ENCODE results near the gene ZNF480. TPM values are rescaled to one million over a fixed set of nuclear protein-coding genes. Genes with fewer than 3 reads are reported as not detected.
"Not testable (repeated sequence)": the region's sequence is repeated elsewhere in the genome, so short reads cannot be mapped to it uniquely, and the experiment has no call there.

ZNF480 gene
- 7.2 TPM for total RNA-seq

DNA sequence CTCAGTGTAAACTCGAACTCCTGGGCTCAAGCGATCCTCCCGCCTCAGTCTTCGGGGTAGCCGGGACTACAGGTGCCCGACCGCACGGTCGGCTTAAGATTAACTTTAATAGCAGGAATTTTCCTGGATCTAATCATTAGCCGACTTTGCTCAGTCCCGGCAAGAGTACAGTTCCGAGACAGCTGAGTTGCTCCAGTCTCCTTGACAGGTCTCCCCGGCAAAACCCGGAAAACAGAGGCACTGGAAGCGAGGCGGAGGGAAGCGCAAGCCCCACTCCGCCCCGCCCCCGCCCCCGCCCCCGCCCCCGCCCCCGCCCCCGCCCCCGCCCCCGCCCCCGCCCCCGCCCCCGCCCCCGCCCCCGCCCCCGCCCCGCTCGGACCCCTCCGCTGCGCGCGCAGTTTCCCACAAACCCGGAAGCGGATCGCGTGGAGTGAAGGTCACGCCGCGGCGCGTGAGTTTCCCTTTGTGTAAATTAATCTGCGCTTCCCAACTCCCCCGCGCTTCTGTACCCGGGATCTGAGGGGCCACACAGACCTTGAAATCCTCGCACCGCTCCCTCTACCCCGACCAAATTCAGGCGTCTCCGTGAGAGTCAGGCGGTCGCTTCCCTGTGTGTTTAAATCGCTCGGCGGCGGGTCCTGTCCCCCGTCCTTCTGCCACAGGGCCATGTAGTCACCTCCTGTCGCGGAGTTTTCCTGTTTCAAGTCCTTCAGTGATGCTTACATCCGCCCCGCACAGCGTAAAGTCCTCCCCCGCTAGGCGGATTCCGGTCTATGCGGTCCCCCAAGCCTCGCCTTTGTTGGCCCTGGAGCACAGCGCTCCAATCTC lies at the start of gene ZNF480:
TSS of gene ZNF480 (plus strand) at position 397 of the 828 bp plus-strand sequence. CDS start 3,244 bp downstream, outside the sequence.
- peak; percentile 90 for ATAC-seq

DNA sequence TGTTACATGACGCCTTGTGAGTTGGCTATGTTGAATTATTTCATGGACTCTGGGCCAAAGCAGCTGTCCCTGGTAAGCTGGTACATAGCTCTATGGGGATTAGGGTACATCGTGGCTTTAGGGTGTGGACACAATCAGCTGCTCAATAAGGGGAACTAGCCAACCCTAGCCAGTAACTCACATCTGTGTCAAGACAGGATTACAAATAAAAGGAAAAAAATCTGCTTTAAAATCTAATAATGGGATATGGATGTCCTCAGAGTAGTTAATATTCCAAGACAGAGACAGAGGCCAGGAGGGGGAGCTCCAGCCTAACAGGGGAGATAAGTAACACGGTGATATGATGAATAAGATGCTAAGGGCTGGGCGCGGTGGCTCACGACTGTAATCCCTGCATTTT lies 48.7 kb upstream of the ZNF480 start:
- ATAC-seq: peak; percentile 46

DNA sequence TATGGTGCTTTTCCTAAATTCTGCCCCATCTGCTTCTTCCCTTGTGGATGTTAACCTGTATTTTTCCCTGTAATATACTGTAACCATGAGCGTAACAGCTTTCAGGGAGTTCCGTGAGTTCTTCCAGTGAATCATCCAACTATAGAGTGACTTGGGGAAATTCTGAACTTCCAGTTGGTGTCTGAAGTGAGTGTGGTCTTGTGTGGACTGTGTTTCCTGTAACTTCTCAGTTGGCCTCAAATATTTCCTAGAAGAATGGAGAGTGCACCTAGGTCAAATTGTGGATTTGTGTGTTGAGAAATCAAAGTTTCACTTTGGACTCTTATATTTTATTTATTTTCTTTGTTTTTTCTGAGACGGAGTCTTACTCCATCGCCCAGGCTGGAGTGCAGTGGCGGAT lies 38.5 kb upstream of the ZNF480 start:
- no peak for ATAC-seq

DNA sequence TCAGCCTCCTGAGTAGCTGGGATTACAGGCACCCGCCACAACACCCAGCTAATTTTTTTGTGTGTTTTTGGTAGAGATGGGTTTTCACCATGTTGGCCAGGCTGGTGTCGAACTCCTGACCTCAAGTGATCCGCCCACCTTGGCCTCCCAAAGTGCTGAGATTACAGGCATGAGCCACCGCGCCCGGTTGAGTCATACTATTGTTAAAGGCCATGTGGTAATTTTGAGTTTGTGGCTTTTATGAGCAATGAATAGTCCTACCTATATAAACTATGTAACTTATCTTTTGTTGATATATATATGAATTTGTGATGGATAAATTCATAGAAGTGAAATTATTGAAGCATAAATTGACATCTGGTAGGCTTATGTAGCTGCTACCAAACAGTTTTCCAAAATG lies 31.4 kb upstream of the ZNF480 start:
- ATAC-seq: not testable (repeated sequence)

DNA sequence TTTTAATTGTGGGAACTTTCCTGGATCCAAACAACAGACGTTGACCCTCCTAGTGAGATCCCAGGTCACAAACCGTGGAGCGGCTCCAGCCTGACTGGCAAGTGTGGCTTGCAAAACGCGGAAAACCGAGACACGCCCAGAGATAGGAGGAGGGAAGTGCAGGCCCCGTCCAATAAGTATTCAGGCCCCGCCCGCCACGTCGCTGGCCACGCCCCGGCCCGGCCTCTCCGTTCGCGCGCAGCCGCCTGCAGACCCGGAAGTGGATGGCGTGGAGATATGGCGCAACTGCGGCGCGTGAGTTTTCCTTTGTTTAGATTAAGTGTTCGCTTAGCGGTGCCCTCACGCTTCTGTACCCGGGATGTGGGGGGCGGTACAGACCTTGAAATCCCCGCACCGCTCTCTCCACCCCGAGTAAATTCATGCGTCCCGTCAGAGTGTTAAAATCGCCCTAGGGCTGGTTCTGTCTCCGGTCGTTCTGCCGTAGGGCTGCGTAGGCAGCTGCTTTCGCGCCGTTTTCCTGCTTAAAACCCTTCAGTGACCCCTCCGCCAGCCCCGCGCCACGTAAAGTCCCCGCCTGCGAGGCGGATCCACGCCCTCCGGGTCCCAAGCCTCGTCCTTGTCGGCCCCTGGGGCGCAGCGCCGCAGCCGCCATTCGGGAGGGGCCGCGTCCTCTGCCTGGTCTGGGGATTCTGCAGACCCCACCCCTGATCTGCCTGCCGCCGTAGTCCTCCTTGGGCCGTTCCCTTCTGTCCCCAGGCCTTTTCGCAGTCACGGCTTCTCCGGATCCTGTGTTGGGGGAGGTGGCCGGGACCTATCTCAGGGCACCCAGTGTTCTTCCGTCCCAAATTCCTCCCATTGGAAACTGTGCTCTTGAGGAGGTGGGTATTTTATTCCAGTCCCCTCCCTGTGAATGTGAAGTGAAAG lies 27.4 kb upstream of the ZNF480 start, which contains the start of gene ZNF766:
TSS of gene ZNF766 (plus strand) at position 250 of the 924 bp plus-strand sequence. CDS start at position 277, 27 bp downstream.
- ATAC-seq: peak; percentile 100

DNA sequence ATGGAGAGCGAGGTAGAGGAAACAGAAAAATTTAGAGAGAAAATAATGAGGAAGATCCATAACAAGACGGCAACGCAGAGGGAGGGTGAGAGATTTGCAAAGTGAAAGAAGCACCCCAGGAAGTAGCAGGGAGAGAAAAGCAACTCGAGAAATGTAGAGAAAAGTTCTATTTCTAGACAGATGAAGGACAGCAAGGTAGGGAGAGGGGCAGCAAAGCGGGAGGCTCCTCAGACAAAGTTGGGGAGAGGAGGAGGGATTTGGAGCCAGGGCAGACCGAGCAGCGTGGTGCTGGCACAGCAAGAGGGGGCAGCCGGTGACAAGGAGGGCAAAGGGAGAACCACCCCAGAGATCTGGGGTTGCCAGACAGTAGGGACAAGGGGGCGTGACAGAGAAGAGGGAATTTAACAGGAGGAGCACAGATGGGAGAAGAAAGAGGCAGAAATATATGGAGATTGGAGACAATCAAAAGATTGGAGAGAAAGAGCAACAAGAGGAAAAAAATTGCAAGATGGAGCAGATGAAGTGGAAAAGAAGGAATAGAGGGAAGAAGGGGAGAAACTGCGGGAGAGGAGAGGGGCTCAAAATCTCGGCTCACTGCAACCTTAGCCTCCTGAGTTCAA lies 26.6 kb upstream of the ZNF480 start:
- ATAC-seq: no peak

DNA sequence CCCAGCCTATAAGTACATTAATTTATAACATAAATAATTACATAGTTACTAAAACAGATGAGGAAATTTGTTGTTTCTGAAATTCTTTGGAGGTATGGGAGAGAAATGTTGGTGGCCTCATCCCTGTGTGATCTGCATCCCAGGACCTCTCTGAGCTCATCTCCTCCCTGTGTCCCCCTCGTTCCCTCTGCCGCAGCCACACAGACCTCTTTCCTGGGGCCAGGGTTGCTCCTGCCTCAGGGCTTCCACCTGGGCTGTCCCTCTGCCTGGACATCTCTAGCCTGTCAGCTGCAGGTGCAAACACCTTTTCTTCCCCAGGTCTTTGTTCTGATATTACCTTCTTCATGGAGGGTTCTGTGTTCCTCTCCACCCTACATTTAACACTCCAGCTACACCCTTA lies 23.7 kb upstream of the ZNF480 start:
- ATAC-seq: no peak

DNA sequence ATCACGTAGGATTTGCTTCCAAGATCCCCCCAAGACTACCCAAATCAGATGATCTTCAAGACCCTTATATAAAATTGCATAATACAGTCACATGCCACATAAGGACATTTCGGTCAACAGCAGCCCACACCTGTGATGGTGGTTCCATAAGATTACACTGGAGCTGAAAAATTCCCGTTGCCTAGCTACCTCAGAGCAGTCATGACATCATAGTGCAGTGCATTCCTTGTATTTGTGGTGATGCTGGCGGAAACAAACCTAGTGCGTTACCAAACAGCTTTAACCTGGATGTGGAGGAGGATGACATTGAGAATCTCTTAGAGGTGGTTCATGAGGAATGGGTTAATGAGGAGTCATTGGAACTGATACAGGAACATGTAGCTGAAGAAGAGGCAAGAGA lies 22.8 kb upstream of the ZNF480 start:
- ATAC-seq: no peak

DNA sequence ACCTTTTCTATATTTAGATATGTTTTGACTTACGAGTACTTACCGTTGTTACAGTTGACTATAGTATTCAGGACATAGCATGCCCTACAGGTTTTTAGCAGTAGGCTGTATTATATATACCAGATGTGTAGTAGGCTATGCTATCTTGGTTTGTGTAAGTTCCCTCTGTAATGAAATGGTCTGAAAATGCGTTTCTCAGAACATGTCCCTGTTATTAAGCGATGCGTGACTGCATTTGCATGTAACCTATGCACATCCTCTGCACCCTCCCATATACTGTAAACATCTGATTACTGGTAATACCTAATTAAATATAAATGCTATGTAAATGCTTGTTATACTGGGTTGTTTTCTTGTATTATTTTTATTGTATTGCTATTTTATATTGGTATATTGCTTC lies 21.0 kb upstream of the ZNF480 start:
- no peak for ATAC-seq

DNA sequence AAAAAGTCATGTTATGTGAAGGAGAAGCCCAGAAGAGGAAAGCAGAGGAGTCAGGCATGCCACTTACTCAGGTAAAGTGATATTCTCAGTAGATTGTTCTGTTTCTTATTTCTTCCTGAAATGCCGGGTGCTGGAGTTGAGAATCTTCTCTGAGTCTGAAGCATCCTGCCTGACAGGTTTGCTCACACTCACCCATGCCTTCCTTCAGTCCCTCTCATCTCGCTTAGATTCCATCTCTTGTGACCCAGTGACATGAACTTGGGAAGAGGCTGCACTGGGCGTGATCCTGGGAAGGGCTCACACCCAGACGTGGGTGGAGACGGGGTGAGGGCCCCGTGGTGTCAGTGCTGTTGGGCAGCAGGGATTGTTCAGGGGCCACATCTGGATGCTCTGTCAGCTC lies 19.5 kb upstream of the ZNF480 start:
- ATAC-seq: no peak

DNA sequence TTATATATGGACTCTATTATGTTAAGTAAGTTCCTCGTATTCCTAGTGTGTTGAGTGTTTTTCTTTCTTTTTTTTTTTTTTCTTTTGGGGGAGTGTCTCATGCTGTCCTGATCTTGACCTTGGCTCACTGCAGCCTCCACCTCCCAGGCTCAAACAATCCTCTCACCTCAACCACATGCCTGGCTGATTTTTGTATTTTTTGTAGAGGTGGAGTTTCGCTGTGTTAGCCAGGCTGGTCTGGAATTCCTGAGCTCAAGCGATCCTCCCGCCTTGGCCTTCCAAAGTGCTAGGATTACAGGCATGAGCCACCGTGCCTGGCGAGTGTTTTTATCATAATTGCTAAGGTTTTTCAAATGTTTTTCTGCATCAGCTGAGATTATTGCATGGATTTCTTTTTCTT lies 10.7 kb upstream of the ZNF480 start:
- no peak for ATAC-seq

DNA sequence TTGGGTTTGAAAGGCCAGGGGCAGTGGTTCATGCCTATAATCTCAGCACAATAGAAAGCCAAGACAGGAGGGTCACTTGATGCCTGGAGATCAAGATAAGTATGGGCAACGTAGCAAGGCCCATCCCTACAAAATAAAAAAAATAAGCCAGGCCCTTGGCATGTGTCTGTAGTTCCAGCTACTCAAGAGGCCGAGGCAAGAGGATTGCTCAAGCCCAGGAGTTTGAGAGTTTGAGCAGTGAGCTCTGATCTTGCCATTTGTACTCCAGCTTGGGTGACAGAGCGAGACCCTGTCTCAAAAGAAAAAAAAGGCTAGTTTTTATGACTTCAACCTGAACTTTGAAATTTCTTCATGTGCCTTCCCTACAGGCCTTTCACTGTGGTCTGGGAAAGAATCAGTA lies 5.2 kb upstream of the ZNF480 start:
- no peak for ATAC-seq

DNA sequence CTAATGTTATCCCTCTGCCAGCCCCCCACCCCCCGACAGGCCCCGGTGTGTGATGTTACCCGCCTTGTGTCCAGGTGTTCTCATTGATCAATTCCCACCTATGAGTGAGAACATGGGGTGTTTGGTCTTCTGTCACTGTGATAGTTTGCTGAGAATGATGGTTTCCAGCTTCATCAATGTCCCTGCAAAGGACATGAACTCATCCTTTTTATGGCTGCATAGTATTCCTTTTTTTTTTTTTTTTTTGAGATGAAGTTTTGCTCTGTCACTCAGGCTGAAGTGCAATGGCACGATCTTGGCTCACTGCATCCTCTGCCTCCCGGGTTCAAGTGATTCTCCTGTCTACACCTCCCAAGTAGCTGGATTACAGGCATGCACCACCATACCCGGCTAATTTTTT lies 4.0 kb upstream of the ZNF480 start:
- not testable (repeated sequence) for ATAC-seq

DNA sequence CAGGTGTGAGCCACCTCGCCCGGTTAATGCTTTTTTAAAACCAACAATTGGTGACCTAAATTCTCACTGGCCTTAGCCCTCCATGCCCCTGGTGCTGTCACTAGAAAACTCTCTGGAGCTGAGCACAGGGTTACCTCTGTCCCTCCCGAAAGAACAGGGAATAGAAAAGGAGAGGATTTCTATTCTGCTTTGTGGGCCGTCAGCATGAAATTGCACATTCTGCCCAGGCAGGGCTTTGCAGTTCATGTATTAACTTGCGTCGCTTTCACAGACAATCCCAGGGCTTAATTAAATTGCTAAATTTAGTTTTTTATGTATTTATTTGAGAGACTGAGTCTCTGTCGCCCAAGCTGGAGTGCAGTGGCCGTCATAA lies 583 bp upstream of the ZNF480 start:
- peak; percentile 19 for ATAC-seq

DNA sequence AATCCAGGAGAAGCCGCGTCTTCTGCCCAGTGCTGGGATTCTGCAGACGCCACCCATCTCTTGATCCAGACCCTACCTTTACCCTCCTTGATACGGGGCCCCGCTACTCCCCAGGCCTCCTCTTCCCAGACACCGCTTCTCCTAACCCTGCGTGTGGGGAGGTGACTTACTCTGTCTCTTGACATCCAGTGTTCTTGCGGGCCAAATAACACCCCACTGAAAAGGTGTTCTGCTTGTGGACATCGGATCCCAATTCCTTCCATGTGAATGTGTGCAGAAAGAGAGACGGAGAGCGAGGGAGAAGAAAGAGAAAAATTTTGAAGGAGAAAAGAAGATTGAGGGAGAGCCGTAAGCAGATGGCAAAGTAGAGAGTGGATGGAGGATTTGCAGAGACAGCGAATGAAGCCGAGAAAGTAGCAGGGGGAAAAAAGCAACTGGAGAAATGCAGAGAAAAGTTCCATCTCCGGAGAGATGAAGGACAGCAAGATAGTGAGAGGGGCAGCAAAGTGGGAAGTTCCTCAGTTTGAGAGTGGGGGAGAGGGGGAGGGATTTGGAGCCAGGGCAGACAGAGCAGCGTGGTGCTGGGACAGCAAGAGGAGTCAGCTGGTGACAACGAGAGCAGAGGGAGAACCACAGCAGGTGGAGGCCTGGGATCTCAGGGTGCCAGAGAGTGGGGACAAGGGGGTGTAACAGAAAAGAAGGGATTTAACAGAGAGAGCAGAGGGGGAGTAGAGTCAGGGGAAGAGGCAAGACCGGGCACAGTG lies 814 bp downstream of the ZNF480 start:
- no peak for ATAC-seq

DNA sequence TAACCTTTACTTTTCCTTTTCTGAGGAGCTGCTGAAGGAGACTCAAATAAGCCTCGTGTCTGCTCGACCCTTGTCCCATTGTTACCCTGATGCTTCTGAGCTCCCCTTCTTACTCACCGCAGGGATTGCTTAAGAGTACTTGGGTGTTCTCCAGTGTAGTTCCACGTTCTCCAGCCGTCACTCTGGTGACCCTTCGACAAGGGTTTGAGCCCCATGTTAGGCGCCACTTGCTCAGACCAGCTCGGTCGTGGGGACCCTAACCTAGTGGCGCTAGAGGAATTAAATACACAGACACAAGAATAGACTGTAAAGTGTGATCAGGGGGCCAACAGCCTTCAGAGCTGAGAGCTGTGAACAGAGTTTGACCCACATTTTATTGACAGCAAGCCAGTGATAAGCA lies 10.3 kb downstream of the ZNF480 start:
- no peak for ATAC-seq

DNA sequence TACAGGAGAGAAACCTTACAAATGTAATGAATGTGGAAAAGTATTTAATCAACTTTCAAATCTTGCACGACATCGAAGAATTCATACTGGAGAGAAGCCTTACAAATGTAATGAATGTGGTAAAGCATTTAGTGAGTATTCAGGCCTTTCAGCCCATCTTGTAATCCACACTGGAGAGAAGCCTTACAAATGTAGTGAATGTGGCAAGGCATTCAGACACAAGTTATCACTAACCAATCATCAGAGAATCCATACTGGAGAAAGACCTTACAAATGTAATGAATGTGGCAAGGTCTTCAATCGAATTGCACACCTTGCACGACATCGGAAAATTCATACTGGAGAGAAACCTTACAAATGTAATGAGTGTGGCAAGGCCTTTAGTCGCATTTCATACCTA lies 25.5 kb downstream of the ZNF480 start:
- no peak for ATAC-seq

DNA sequence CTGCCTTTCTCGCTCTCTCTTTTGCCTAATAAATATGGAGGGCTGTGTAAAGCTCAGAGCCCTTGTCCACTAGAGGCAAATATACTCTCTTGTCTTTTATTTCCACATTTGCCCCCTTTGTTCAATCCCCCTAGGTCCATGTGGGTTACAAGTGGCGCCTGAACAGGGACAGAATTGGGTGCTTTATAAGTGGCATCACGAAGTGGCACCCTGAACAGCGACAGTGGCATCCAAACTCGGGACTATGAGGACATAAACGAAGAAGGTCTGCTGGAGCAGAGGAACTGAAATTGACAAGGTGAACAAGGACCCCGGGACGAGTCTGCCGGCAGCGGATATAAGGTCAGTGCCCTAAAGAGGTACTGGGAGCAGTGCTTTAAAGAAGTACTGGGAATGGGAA lies 34.8 kb downstream of the ZNF480 start:
- no peak for ATAC-seq

DNA sequence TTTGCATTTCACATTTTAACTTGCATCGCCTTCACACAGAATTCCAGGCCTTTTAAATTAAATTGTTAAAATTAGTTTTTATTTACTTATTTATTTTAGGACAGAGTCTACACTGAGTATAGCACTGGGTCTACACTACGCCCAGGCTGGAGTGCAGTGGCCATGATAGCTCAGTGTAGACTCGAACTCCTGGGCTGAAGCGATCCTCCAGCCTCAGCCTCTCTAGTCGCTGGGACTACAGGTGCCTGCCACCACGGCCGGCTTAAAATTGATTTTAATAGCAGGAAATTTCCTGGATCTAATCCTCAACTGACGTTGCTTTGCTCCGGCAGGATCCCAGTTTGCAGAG lies 38.8 kb downstream of the ZNF480 start:
- ATAC-seq: peak; percentile 37

DNA sequence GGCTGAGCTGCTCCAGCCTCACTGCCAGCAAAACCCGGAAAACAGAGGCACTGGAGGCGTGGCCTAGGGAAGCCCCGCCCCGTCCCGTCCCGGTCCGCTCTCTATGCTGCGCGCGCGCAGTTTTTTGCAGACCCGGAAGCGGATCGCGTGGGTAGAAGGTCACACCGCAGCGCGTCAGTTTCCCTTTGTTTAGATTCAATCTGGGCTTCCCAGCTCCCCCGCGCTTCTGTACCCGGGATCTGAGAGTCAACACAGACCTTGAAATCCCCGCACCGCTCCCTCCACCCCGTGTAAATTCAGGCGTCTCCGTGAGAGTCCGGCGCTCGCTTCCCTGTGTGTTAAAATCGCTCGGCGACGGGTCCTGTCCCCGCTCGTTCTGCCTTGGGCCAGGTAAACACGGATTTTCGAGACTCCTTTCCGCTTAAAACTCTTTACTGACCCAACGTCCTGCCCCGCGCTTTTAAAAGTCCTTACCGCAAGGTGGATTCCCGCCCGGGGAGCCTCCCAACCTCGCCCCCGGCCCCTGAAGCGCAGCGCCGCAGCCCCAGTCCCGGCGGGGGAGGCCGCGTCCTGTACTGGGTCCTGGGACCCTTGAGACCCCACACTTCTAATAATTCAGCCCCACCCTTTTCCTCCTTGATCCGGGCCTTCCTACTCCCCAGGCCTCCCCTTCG lies 39.3 kb downstream of the ZNF480 start, which contains the start of gene ZNF610:
TSS of gene ZNF610 (plus strand) at position 127 of the 674 bp plus-strand sequence. CDS start 12,930 bp downstream, outside the sequence.
- peak; percentile 97 for ATAC-seq

DNA sequence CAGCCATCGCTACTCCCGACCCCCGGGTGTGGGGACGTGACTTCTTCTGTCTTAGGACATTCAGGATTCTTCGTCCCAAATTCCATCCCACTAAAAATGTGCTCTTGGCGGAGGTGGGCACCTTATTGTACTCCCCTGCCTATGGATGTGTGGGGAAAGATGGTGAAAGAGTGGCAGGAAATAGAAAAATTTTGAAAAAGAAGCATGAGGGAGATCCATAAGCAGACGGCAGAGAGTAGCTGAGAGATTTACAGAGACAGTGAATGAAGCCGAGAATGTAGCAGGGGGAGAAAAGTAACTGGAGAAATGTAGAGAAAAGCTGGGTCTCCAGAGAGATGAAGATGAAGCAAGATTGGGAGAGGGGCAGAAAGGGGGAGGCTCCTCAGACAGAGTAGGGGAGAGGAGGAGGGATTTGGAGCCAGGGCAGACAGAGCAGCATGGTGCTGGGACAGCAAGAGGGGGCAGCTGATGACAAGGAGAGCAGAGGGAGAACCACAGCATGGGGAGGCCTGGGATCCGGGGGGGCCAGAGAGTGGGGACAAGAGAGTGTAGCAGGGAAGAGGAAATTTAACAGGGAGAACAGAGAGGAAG lies 39.9 kb downstream of the ZNF480 start:
- no peak for ATAC-seq
